NT2/D1 (cell line): ENCODE data around the gene DLL1.

ENCODE experiments used
- SUZ12 ChIP-seq: IDR thresholded peaks from 2 replicates; pipeline ENCODE4 v1.6.1; 2011; ENCODE audit not compliant: insufficient read length, insufficient read depth; ENCODE audit errors: extremely low read depth
- ZNF274 ChIP-seq: IDR thresholded peaks from 2 replicates; pipeline ENCODE4 v1.6.1; 2011; ENCODE audit warnings: mild to moderate bottlenecking, low read depth, low read length

DNA sequence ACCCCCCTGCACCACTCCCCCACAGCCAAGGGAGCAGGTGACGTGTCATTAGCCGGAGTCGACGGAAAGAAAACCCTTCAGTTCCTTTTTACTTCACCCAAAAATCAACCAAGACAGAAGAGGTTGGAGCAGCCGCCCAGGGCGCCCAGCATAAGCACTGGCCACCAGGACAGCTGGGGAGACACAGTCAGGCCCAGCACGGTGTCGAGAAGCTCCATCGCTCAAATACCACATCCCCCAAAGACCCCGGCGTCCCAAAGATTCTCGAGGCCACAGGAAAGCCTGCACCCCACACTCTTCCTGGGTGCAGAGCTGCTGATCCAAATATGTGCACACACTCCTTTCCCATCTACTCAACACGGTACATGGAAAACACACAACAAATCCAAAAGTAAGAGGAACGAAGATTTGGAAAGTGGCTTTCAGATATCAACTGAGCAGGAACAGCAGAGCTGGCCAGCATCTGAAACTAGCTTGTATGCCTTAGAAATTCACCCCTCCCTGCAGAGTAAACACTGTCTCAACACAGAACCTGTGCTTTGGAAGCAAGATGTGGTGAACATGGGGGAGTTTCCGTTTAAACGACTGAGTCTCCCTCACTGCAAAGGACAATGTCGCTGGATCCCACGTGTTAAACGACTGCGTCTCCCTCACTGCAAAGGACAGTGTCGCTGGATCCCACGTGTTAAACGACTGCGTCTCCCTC is 54.6 kb downstream of the DLL1 start:
- no peak for TF ChIP-seq ZNF274
- no peak for TF ChIP-seq SUZ12
